K562 treated with DMSO at 1 percent for 24 hours (cell line): Measurements from ENCODE around the gene XRCC3. TPM values are rescaled to one million over a fixed set of nuclear protein-coding genes. Genes with fewer than 3 reads are reported as not detected.

Source experiments
- total RNA-seq: library from RNA; unstranded; fragments of 300-600 nt; gene quantifications from 2 replicates; pipeline ENCODE4 v1.2.3, GENCODE V29; 2022; ENCODE audit warnings: low read depth; ENCODE audit not compliant: insufficient read depth

XRCC3 gene
- total RNA-seq: 31.3 and 35.0 TPM in 2 replicates

DNA sequence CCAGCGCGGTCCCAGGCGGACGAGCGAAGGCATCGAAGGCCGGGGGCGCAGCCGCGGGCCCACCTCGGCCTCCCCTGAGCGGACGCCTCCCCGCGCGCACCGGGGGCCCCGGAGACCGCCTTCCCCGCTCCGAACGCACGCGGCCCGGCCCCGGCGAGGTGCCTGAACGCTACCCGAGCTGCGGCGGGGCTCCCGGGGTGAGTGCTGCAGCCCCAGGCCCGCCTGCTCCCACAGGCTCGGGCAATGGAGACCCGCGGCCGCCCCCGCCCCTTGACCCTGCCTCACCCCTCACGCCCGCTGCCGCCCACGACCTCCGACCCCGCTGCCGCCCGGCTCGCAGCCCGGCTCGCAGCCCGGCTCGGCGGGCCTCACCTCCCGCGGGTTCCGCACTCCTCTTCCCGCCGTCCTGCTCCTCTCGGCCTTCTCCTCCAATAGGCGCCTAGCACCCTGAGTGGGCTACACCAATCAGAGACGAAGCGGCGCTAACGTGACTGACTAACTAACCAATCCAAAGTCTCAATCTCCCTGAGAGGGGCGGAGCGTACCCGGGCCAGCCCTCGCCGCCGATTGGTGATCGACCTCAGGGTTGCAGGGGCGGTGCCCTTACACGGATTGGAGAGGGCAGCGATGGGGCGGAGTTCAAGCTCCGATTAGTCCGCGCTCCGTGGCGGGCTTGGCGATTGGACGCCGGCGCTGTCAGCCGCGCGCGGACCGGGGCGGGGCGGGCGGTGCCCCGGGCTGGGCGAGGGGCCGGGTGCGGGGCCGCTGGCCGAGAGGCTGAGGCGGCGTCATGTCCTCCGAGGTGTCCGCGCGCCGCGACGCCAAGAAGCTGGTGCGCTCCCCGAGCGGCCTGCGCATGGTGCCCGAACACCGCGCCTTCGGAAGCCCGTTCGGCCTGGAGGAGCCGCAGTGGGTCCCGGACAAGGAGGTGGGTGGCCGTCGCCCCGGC is at the start of gene XRCC3, which contains the start of gene ZFYVE21:
TSS of gene XRCC3 (minus strand) at position 400 of the 949 bp plus-strand sequence. CDS start 4,364 bp downstream, outside the sequence.
TSS of gene ZFYVE21 (plus strand) at position 759 of the 949 bp plus-strand sequence. CDS start at position 791, 32 bp downstream.

Other genes with a start within 250 kb of the XRCC3 start
- 286 and 315 TPM in 2 replicates for gene CKB, start 192.6 kb downstream of the XRCC3 start, total RNA-seq
- gene TRMT61A, start 186.3 kb downstream of the XRCC3 start, total RNA-seq: 6.5 TPM in 2 replicates
- 6.2 and 7.2 TPM in 2 replicates for gene BAG5, start 152.8 kb downstream of the XRCC3 start, total RNA-seq
- 33.4 and 61.9 TPM in 2 replicates for gene COA8, start 152.5 kb downstream of the XRCC3 start, total RNA-seq
- gene KLC1, start 86.2 kb downstream of the XRCC3 start, total RNA-seq: 130 and 136 TPM in 2 replicates
- 18.9 and 19.4 TPM in 2 replicates for gene ZFYVE21, start 359 bp upstream of the XRCC3 start, total RNA-seq
- gene PPP1R13B, start 132.1 kb upstream of the XRCC3 start, total RNA-seq: 2.3 and 2.4 TPM in 2 replicates
- gene TDRD9, start 213.0 kb upstream of the XRCC3 start, total RNA-seq: 0.22 TPM in 1 of 2 replicates, not detected in the other
- not detected in 2 replicates for gene RD3L, start 227.1 kb upstream of the XRCC3 start, total RNA-seq